Progenitor cell of endocrine pancreas (in vitro differentiated cells): ENCODE results near the gene ADAT3. TPM values are rescaled to one million over a fixed set of nuclear protein-coding genes. Genes with fewer than 3 reads are reported as not detected.

ENCODE experiments used
- DNase-seq: peaks from one replicate; pipeline ENCODE4 v3.0.0; 2021; ENCODE audit warnings: low spot score; ENCODE audit not compliant: unreplicated experiment
- H3K27ac Mint-ChIP-seq: 2 replicates; pipeline ENCODE4 v1.8.0; 2021; ENCODE audit warnings: mild to moderate bottlenecking, moderate library complexity, mixed read lengths
- H3K27me3 Mint-ChIP-seq: 2 replicates; pipeline ENCODE4 v1.8.0; 2021; ENCODE audit warnings: mixed read lengths
- H3K36me3 Mint-ChIP-seq: 2 replicates; pipeline ENCODE4 v1.8.0; 2022; ENCODE audit warnings: mixed read lengths; ENCODE audit not compliant: insufficient read depth
- H3K4me1 Mint-ChIP-seq: 2 replicates; pipeline ENCODE4 v1.8.0; 2021; ENCODE audit warnings: low read depth, mixed read lengths
- H3K4me3 Mint-ChIP-seq: 2 replicates; pipeline ENCODE4 v1.8.0; 2021; ENCODE audit warnings: low read depth, mild to moderate bottlenecking, moderate library complexity, mixed read lengths
- H3K9me3 Mint-ChIP-seq: 2 replicates; pipeline ENCODE4 v1.8.0; 2021; ENCODE audit warnings: low read depth, mixed read lengths
- total RNA-seq: library from RNA; stranded (reverse); gene quantifications from 2 replicates; pipeline ENCODE4 v1.2.1, GENCODE V29; 2021
- TF ChIP-seq, protein P1 (sequence below): fragments of 200-600 bp; sonication (generic); IDR thresholded peaks from one replicate; pipeline ENCODE4 v1.5.0; 2021; ENCODE audit warnings: antibody characterized with exemption, mild to moderate bottlenecking; ENCODE audit not compliant: unreplicated experiment

The ADAT3 gene
- total RNA-seq, 1 donor from 2014 or later, result 14.1 TPM

DNA sequence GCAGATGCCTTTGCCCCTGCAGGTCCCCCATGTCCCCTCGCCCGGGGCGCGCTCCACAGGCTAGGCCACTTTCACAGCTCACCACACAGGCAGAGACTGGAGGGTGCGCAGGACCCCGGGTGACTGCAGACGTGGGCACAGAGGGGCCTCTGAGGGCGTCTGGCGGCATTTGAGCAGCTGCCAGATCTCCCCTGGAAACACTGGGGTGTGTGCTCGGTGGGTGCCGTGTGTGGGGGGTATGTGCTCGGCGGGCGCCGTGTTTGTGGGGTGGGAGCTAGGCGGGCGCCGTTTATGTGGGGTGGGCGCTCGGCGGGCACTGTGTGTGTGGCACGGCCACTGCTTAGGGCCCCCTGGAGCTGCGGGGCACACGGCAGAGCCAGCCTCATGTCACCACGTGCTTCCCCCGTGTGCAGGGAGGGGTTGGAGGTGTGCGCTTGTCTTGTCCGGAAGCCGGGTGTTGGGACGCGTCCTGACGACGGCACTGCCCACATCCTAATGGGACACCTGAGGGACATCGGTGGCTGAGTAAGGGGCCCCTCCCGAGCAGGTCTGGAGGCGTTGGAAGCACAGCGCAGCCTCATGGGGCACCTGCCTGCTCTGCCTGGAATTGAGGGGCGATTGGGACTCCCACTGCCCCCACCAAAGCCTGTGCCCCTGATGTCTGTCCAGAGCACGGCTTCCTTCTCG is 52.5 kb downstream of the ADAT3 start:
- no peak overlapping the region for H3K4me3 Mint-ChIP-seq
- H3K36me3 Mint-ChIP-seq, result no peaks in the 10 kb centered on the region
- H3K27ac Mint-ChIP-seq, result no peak overlapping the region
- DNase-seq, result no peak
- TF ChIP-seq, protein P1, sequence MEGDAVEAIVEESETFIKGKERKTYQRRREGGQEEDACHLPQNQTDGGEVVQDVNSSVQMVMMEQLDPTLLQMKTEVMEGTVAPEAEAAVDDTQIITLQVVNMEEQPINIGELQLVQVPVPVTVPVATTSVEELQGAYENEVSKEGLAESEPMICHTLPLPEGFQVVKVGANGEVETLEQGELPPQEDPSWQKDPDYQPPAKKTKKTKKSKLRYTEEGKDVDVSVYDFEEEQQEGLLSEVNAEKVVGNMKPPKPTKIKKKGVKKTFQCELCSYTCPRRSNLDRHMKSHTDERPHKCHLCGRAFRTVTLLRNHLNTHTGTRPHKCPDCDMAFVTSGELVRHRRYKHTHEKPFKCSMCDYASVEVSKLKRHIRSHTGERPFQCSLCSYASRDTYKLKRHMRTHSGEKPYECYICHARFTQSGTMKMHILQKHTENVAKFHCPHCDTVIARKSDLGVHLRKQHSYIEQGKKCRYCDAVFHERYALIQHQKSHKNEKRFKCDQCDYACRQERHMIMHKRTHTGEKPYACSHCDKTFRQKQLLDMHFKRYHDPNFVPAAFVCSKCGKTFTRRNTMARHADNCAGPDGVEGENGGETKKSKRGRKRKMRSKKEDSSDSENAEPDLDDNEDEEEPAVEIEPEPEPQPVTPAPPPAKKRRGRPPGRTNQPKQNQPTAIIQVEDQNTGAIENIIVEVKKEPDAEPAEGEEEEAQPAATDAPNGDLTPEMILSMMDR, result no peak
- H3K4me1 Mint-ChIP-seq, result no peaks in the 10 kb centered on the region
- no peaks in the 10 kb centered on the region for H3K27me3 Mint-ChIP-seq
- no peaks in the 10 kb centered on the region for H3K9me3 Mint-ChIP-seq

DNA sequence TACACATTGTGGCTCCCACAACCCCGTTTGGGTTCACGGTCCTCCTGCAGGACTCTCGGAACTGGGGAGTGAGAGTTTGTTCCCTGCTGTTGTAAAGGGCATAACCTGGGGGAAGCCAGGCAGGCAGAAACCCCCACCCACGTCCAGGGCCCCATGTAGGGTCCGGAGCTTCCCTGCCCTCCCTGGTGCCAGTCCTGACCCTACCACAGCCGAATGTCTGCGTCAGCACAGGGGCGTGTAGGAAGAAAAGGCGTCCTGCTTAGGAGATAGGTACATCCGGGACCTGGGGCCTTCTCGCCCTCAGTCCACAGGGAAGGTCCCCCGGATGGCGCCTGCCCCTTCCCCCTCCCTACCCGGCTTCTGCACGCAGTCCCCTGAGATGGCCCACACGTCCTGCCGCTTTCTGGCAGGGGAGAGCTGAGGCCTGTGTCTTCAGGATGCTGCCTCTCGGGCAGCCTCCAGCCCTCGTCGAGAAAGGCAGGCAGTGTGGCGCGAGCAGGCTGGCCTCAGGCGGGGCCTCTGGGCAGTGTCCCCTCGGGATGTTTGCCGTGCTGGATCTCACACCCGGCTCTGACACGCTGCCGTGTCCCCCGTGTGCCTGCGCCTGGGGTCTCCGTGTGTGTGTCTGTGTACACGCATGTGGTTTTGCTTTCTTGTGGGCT is 54.9 kb downstream of the ADAT3 start:
- no peak for DNase-seq
- Mint-ChIP-seq H3K9me3 (no peaks in the 10 kb centered on the region), H3K36me3 (no peaks in the 10 kb centered on the region), H3K27ac (no peak overlapping the region), H3K4me1 (no peaks in the 10 kb centered on the region), H3K4me3 (no peak overlapping the region), H3K27me3 (no peaks in the 10 kb centered on the region)
- TF ChIP-seq, protein P1, result no peak

DNA sequence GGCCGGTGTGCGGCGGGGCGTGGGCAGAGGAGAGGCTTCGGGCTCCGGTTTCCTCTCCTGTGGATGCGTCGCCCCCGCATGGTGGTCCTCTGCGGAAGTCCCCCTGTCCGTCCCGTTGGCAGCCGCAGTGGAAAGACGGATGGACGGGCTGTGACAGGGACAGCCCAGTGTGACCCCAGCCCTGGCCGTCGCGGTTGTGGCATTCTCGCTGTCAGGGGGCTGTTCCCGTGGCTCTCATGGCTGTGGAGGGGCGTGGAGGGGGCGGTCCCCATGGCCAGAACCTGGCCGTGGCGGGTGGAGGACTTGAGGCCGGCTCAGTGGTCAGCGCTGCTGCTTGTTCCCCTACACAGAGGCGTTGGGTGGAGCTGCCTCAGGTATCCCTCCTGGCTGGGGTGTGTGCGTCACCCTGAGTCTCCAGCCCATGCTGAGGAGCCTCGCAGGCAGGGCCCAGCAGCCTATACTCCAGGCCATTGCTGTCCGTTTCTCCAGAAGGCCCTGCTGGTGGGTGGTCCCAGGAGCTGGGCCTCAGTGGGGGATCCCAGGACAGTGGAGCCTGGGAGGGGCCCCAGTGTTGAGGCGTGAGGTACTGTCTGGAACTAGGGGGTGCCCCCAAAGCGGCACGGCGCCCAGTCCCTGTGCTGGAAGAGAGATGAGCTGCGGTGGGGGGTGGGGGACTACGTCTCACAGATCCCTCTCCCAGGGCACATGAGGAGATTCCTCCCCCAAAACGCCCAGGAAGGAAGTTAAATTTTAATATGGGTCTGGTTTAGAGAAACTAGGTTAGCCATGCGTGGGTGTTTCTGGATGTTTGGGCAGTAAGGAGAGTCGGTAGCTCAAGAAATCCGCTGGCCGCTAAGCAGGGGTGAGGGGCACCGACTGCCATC is 56.0 kb downstream of the ADAT3 start:
- no peaks in the 10 kb centered on the region for H3K9me3 Mint-ChIP-seq
- H3K4me1 Mint-ChIP-seq, result no peaks in the 10 kb centered on the region
- H3K27me3 Mint-ChIP-seq, result no peaks in the 10 kb centered on the region
- no peak overlapping the region for H3K27ac Mint-ChIP-seq
- H3K36me3 Mint-ChIP-seq, result peaks cover 1% of the 10 kb centered on the region
- no peak for DNase-seq
- TF ChIP-seq, protein P1, result no peak
- no peak overlapping the region for H3K4me3 Mint-ChIP-seq

DNA sequence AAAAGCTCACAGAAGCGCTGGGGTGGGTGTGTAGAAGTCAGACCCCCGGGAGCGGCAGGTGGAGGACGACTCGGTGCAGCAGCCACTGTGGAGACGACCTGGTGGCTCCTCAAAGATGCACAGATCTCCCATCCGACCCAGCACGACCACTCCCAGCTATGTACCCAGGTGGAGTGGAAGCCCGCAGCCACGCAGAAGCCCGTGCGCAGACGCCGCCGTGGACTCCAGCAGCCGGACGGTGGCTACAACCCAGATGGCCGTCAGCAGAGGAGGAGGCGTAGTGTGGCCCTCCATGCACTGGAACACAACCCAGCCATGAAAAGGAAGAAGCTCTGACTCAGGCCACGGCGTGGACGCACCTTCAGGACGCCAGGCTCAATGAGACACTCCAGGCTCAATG is 57.5 kb downstream of the ADAT3 start:
- Mint-ChIP-seq H3K4me3 (no peak overlapping the region), H3K9me3 (no peaks in the 10 kb centered on the region), H3K36me3 (peaks cover 1% of the 10 kb centered on the region), H3K27me3 (no peaks in the 10 kb centered on the region), H3K4me1 (no peaks in the 10 kb centered on the region), H3K27ac (no peak overlapping the region)
- TF ChIP-seq, protein P1, result no peak
- DNase-seq, result no peak

Other genes with a start within 250 kb of the ADAT3 start
- 41.9 and 42.9 TPM in 2 replicates for gene ONECUT3, start 151.9 kb upstream of the ADAT3 start, total RNA-seq
- gene ATP8B3, start 93.1 kb upstream of the ADAT3 start, total RNA-seq, result 3.7 and 4.1 TPM in 2 replicates
- 42.8 and 44.6 TPM in 2 replicates for gene REXO1, start 56.9 kb upstream of the ADAT3 start, total RNA-seq
- 13.2 and 13.5 TPM in 2 replicates for gene KLF16, start 41.8 kb upstream of the ADAT3 start, total RNA-seq
- 46.5 and 48.8 TPM in 2 replicates for gene ABHD17A, start 19.9 kb upstream of the ADAT3 start, total RNA-seq
- 101 and 102 TPM in 2 replicates for gene SCAMP4, start within 50 bp of the ADAT3 start, total RNA-seq
- gene CSNK1G2, start 35.8 kb downstream of the ADAT3 start, total RNA-seq, result 96.8 and 103 TPM in 2 replicates
- gene BTBD2, start 110.3 kb downstream of the ADAT3 start, total RNA-seq, result 115 and 125 TPM in 2 replicates
- gene MKNK2, start 145.8 kb downstream of the ADAT3 start, total RNA-seq, result 145 and 163 TPM in 2 replicates
- 33.2 and 38.5 TPM in 2 replicates for gene MOB3A, start 190.9 kb downstream of the ADAT3 start, total RNA-seq
- 15.9 and 16.5 TPM in 2 replicates for gene IZUMO4, start 191.5 kb downstream of the ADAT3 start, total RNA-seq
- gene AP3D1, start 246.2 kb downstream of the ADAT3 start, total RNA-seq, result 123 and 131 TPM in 2 replicates